Mesothelial cell of epicardium (in vitro differentiated cells): ENCODE measurements around the gene FOXQ1. TPM values are rescaled to one million over a fixed set of nuclear protein-coding genes. Genes with fewer than 3 reads are reported as not detected.

ENCODE experiments used
- DNase-seq, 2 experiments: peaks; one replicate each; pipeline ENCODE4 v3.0.0; 2021; ENCODE audit warnings: low spot score in 2 of 2; ENCODE audit not compliant: unreplicated experiment in 2 of 2
- H3K27ac Mint-ChIP-seq: 2 replicates; pipeline ENCODE4 v1.8.0; 2021; ENCODE audit warnings: mixed read lengths
- H3K27me3 Mint-ChIP-seq: 2 replicates; pipeline ENCODE4 v1.8.0; 2021; ENCODE audit warnings: low read depth, mixed read lengths
- H3K36me3 Mint-ChIP-seq: 2 replicates; pipeline ENCODE4 v1.8.0; 2021; ENCODE audit warnings: mixed read lengths
- H3K4me1 Mint-ChIP-seq: 2 replicates; pipeline ENCODE4 v1.8.0; 2021; ENCODE audit warnings: mixed read lengths
- H3K4me3 Mint-ChIP-seq: 2 replicates; pipeline ENCODE4 v1.8.0; 2021; ENCODE audit warnings: mild to moderate bottlenecking, moderate library complexity, mixed read lengths
- H3K9me3 Mint-ChIP-seq: 2 replicates; pipeline ENCODE4 v1.8.0; 2021; ENCODE audit warnings: mixed read lengths
- total RNA-seq: library from RNA; stranded (reverse); gene quantifications from 3 replicates; pipeline ENCODE4 v1.2.1, GENCODE V29; 2021
- TF ChIP-seq, protein P1 (sequence below): fragments of 200-600 bp; sonication (generic); IDR thresholded peaks from one replicate; pipeline ENCODE4 v1.5.0; 2021; ENCODE audit warnings: antibody characterized with exemption; ENCODE audit not compliant: unreplicated experiment

FOXQ1 gene
- total RNA-seq, 1 donor from 2014 or later: 0.20 TPM

DNA sequence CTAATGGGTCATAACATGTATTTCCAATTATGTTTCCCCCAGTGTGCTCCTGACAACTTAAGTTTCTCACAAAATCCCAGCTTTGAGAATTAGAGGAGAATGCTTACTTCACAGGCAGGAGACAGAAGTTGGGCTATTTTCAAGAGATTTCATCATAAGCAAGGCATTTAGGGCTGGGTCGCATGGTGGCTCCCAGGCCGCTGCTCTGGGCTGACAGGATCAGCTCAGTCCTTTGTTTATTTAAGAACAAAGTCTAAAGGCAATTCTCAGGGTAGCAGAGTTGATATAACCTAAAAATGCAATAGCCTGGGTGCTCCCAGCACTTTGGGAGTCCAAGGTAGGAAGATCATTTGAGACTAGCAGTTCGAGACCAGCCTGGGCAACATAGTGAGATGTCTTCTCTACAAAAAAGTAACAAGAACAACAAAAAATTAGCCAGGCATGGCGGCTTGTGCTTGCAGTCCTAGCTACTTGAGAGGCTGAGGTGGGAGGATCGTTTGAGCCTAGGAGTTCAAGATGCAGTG is 10.9 kb downstream of the FOXQ1 start:
- peaks cover 9% of the 10 kb centered on the region for H3K4me1 Mint-ChIP-seq
- H3K27me3 Mint-ChIP-seq: peaks cover 45% of the 10 kb centered on the region
- peaks cover 2% of the 10 kb centered on the region for H3K36me3 Mint-ChIP-seq
- DNase-seq: no peak
- peaks cover 4% of the 10 kb centered on the region for H3K9me3 Mint-ChIP-seq
- H3K4me3 Mint-ChIP-seq: no peak overlapping the region
- no peak overlapping the region for H3K27ac Mint-ChIP-seq
- TF ChIP-seq, protein P1, sequence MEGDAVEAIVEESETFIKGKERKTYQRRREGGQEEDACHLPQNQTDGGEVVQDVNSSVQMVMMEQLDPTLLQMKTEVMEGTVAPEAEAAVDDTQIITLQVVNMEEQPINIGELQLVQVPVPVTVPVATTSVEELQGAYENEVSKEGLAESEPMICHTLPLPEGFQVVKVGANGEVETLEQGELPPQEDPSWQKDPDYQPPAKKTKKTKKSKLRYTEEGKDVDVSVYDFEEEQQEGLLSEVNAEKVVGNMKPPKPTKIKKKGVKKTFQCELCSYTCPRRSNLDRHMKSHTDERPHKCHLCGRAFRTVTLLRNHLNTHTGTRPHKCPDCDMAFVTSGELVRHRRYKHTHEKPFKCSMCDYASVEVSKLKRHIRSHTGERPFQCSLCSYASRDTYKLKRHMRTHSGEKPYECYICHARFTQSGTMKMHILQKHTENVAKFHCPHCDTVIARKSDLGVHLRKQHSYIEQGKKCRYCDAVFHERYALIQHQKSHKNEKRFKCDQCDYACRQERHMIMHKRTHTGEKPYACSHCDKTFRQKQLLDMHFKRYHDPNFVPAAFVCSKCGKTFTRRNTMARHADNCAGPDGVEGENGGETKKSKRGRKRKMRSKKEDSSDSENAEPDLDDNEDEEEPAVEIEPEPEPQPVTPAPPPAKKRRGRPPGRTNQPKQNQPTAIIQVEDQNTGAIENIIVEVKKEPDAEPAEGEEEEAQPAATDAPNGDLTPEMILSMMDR: no peak

DNA sequence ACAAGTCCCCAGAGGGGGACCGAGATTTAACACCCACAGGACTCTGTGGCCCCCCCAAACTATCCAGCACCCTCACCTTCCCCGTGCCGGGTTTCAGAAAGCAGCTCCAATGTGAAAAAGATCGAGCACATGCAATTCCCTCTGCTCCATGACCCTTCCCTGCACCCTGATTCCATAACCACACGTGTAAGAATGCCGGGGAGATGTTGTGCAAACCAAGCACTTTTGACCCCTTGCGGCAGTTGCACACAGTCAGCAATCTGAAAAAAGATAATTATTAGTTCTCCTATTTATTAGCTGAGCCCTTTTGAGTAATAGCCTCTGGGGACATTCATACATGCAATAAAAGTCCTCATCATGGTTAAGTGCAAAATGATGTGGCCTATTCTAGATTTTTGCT is 13.0 kb downstream of the FOXQ1 start:
- peaks cover 10% of the 10 kb centered on the region for H3K9me3 Mint-ChIP-seq
- H3K4me1 Mint-ChIP-seq: peaks cover 9% of the 10 kb centered on the region
- TF ChIP-seq, protein P1: no peak
- no peak overlapping the region for H3K4me3 Mint-ChIP-seq
- H3K36me3 Mint-ChIP-seq: no peaks in the 10 kb centered on the region
- H3K27me3 Mint-ChIP-seq: peaks cover 38% of the 10 kb centered on the region
- DNase-seq: no peak
- H3K27ac Mint-ChIP-seq: no peak overlapping the region

DNA sequence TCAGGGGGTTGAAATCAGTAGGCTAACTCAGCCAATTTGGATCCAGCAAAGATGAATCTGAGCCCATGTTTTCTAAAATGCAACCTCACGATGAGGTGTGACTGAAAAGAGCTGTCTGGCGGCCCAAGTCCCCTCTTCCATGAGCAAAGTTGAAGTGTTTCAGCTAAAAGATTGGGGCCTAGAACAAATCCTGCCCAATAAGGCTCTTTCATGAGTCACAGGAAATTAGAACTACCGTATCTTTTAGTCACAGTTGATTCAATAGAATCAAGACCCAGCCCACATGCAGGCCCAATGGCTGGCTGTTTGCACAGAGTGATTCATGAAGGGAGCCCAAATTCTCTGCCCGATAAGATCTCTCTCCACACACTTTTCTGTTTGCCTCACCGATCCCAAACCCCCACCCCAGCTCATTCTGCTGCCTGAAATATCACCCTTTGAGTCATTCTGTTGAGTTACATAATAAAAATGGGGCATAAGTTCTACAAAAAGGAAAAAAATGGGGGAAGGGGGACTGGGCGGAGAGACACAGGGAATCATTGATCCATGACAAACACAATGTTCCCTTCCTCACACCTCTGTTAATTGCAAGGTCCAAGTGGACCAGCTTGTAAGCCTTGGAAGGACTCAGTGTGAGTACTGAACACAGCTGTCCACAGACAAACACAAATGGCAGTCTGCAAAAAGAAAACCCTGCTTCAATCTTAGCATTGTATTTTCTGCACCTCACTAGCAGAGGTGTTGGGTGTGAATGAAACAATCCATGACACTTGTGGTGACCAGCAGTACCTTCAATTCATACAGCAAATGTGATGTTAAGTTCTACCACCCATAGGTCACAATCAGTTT is 13.8 kb downstream of the FOXQ1 start:
- Mint-ChIP-seq H3K27ac (no peak overlapping the region), H3K4me1 (peaks cover 9% of the 10 kb centered on the region), H3K4me3 (no peak overlapping the region), H3K9me3 (peaks cover 15% of the 10 kb centered on the region), H3K27me3 (peaks cover 38% of the 10 kb centered on the region), H3K36me3 (no peaks in the 10 kb centered on the region)
- DNase-seq: no peak
- TF ChIP-seq, protein P1: no peak

DNA sequence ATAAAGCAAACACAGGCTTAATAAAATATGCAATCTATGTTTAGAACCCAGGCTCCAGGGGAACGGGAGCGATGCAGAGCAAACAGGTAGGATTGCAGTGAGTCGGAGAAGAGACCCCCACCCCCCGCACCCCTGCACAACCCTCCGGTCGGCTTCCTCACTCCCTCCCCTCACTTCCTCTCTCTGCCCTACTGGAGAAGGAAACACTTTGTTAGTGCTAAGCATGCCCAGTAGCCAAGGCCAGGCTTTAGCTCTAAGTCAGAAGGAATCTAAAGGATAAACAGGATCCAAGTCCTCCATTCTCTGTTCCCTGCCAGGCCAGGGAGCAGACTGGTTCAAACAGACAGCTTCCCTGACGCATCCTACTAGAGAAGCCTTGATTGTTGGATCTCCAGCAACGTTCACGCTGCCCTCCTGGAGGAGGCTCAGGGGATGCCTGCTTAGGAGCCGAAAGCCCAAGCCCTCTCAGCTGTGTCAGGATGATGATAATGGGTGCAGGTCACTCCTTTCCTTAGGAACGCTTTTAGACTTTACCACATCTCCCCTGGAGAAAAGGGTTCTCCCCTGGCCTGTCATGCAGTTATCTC is 14.7 kb downstream of the FOXQ1 start:
- Mint-ChIP-seq H3K36me3 (no peaks in the 10 kb centered on the region), H3K4me1 (peaks cover 9% of the 10 kb centered on the region), H3K27ac (no peak overlapping the region), H3K4me3 (no peak overlapping the region), H3K27me3 (peaks cover 38% of the 10 kb centered on the region), H3K9me3 (peaks cover 15% of the 10 kb centered on the region)
- TF ChIP-seq, protein P1: no peak
- DNase-seq: no peak

DNA sequence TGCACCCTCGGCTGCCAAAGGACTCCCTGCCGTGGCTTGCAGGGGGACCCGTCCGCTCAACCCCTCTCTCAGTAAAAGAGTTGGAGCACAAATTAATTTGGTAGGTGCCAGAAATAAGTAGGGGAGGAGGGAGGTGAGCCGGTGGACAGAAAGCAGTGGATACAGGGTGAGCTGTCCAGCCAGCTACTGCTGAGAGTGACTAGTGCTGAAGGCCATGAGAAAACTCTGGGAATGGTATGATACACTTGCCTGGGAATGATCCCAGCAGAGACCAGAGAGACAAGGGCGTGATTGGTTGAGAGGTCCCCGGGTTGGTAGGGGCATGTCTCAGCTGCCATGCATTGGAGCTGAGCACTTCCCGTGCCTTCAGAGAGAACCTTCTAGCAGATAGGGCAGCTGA is 15.7 kb downstream of the FOXQ1 start:
- Mint-ChIP-seq H3K4me3 (no peak overlapping the region), H3K36me3 (no peaks in the 10 kb centered on the region), H3K27me3 (peaks cover 29% of the 10 kb centered on the region), H3K27ac (no peak overlapping the region), H3K9me3 (peaks cover 15% of the 10 kb centered on the region), H3K4me1 (peaks cover 1% of the 10 kb centered on the region)
- no peak for DNase-seq
- TF ChIP-seq, protein P1: no peak
